SW480 (cell line): ENCODE data around the gene EEF1A2.

Source experiments
- DNase-seq: peaks from one replicate; pipeline ENCODE4 v3.0.0-alpha.2; 2016; ENCODE audit warnings: low spot score

EEF1A2 gene

GRCh38 chr20:63536997-63537524, 38.2 kb upstream of the EEF1A2 start, which contains the start of gene PTK6:
Gene PTK6, minus strand, starts transcription at chr20:63537376. Its CDS starts 62 bp downstream, at chr20:63537314.
- DNase-seq: peak; percentile 92

GRCh38 chr20:63536241-63536977, 37.5 kb upstream of the EEF1A2 start:
- peak; percentile 75 for DNase-seq

GRCh38 chr20:63534831-63535651, 36.2 kb upstream of the EEF1A2 start:
- DNase-seq: peak; percentile 91

- DNase-seq: no peak
These were observed 35.5 kb upstream of the EEF1A2 start for GRCh38 chr20:63534427-63534830.

GRCh38 chr20:63533871-63534393, 35.0 kb upstream of the EEF1A2 start:
- peak; percentile 88 for DNase-seq

GRCh38 chr20:63533388-63533787, 34.5 kb upstream of the EEF1A2 start:
- no peak for DNase-seq

- DNase-seq: no peak
These were observed 33.6 kb upstream of the EEF1A2 start for GRCh38 chr20:63532449-63532971.

GRCh38 chr20:63531686-63532448, 33.0 kb upstream of the EEF1A2 start:
- no peak for DNase-seq

- no peak for DNase-seq
These were observed 31.9 kb upstream of the EEF1A2 start for GRCh38 chr20:63530788-63531160.

GRCh38 chr20:63529861-63530787, 31.2 kb upstream of the EEF1A2 start:
- DNase-seq: no peak

- no peak for DNase-seq
These were observed 30.4 kb upstream of the EEF1A2 start for GRCh38 chr20:63529180-63529860.

GRCh38 chr20:63527184-63527583, 28.3 kb upstream of the EEF1A2 start:
- no peak for DNase-seq

- DNase-seq: no peak
These were observed 27.1 kb upstream of the EEF1A2 start for GRCh38 chr20:63525971-63526370.

GRCh38 chr20:63525185-63525584, 26.3 kb upstream of the EEF1A2 start:
- DNase-seq: no peak

- DNase-seq: no peak
These were observed 24.2 kb upstream of the EEF1A2 start for GRCh38 chr20:63522981-63523611.

GRCh38 chr20:63522091-63522868, 23.4 kb upstream of the EEF1A2 start:
- no peak for DNase-seq

GRCh38 chr20:63521602-63522001, 22.7 kb upstream of the EEF1A2 start:
- no peak for DNase-seq

- DNase-seq: peak; percentile 83
These were observed 22.2 kb upstream of the EEF1A2 start for GRCh38 chr20:63520934-63521601.
